Uterus (tissue), 4 donors: ENCODE data around the gene PRRT1B. TPM values are rescaled to one million over a fixed set of nuclear protein-coding genes. Genes with fewer than 3 reads are reported as not detected.

ENCODE experiments used
- DNase-seq, 2 donors: peaks; one replicate each; pipeline ENCODE4 v3.0.0-alpha.2; 2019 to 2020
- H3K27ac ChIP-seq, 2 donors: fragments of 200-600 bp; sonication (generic); 1 replicate in 1 of 2; 2 replicates in 1 of 2; pipeline ENCODE4 v1.5.1; 2016 to 2018
- H3K27me3 ChIP-seq, 2 donors: fragments of 200-600 bp; sonication (generic); one replicate each; pipeline ENCODE4 v1.5.1; 2018 to 2019; ENCODE audit warnings: control low read depth in 1 of 2
- H3K36me3 ChIP-seq, 2 donors: fragments of 200-600 bp; sonication (generic); one replicate each; pipeline ENCODE4 v1.5.1; 2019; ENCODE audit warnings: control low read depth in 1 of 2
- H3K4me1 ChIP-seq, 2 donors: fragments of 200-600 bp; sonication (generic); one replicate each; pipeline ENCODE4 v1.5.1; 2018 to 2019; ENCODE audit warnings: control low read depth in 1 of 2
- H3K4me3 ChIP-seq, 2 donors: fragments of 200-600 bp; sonication (generic); 1 replicate in 1 of 2; 2 replicates in 1 of 2; pipeline ENCODE4 v1.5.1; 2018 to 2019; ENCODE audit warnings: mild to moderate bottlenecking in 1 of 2
- H3K9me3 ChIP-seq, 2 donors: fragments of 200-600 bp; sonication (generic); one replicate each; pipeline ENCODE4 v1.5.1; 2019; ENCODE audit warnings: control low read depth in 1 of 2
- CTCF ChIP-seq, 4 experiments: fragments of 200-600 bp in 2 of 4; fragments of 450-650 bp in 2 of 4; sonication (generic) in 2 of 4; IDR thresholded peaks; one replicate each; pipeline ENCODE4 v1.5.1; 2016 to 2019; ENCODE audit warnings: antibody characterized with exemption in 4 of 4, mild to moderate bottlenecking in 2 of 4, moderate library complexity in 1 of 4
- POLR2A ChIP-seq, 2 donors: fragments of 450-650 bp; IDR thresholded peaks; one replicate each; pipeline ENCODE4 v1.6.1; 2016; ENCODE audit warnings: antibody characterized with exemption in 2 of 2, mild to moderate bottlenecking in 1 of 2, moderate library complexity in 1 of 2
- intact Hi-C: fragments of 100-400 bp; cut with DNase I; formaldehyde crosslinking; loops from one replicate; pipeline ENCODE4 v1.15.1; 2023; ENCODE audit warnings: low total_unique reads
- total RNA-seq, 4 donors: library from RNA; depleted of rRNA in 3 of 4; stranded (reverse); fragments of >200 nt in 3 of 4; gene quantifications; one replicate each; pipeline versions ENCODE4 v1.1.0 to v1.2.4, GENCODE V29; 2014 to 2023
- donor health status: DM: yes; HTN: yes; CAD: no.

PRRT1B gene
- total RNA-seq, 4 donors from 2014 or later: not detected

DNA sequence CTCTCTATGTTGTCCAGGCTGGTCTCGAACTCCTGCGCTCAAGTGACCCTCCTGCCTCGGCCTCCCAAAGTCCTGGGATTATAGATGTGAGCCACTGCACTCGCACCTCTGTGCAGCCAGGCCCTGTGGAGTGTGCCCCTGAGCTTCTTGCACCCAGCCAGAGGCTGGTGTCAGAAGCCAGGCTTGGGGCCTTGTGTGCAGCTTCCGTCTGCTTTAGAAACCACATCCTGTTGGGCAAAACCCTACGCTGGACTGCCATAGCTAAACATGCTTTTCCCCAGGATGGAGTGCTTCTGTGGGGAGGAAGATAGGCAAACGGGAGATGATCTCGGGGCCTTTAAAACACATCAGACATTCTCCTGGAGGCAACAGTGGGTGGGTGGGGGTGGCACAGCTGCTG is 40.1 kb downstream of the PRRT1B start:
- Histone ChIP-seq H3K27ac (no peak overlapping the region), H3K4me1 (no peaks in the 10 kb centered on the region), H3K36me3 (no peaks in the 10 kb centered on the region), H3K27me3 (no peaks in the 10 kb centered on the region), H3K9me3 (no peaks in the 10 kb centered on the region), H3K4me3 (no peak overlapping the region)
- peak in 1 of 2 donors; percentile 14 for DNase-seq
- TF ChIP-seq POLR2A (IDR thresholded peaks at IDR 0.05): no peak
- no peak for TF ChIP-seq CTCF (IDR thresholded peaks at IDR 0.05)
- intact Hi-C loops: no loop called here

GRCh38 chr9:131587331-131587730 is 42.0 kb downstream of the PRRT1B start:
- Histone ChIP-seq H3K4me3 (no peak overlapping the region), H3K36me3 (no peaks in the 10 kb centered on the region), H3K27ac (no peak overlapping the region), H3K27me3 (no peaks in the 10 kb centered on the region), H3K9me3 (no peaks in the 10 kb centered on the region), H3K4me1 (no peaks in the 10 kb centered on the region)
- TF ChIP-seq POLR2A (IDR thresholded peaks at IDR 0.05) (no peak), CTCF (IDR thresholded peaks at IDR 0.05) (no peak)
- intact Hi-C loops: no loop called here
- peak in 1 of 2 donors; percentile 9 for DNase-seq

- Histone ChIP-seq H3K4me1 (no peaks in the 10 kb centered on the region), H3K36me3 (no peaks in the 10 kb centered on the region), H3K9me3 (no peaks in the 10 kb centered on the region), H3K27me3 (no peaks in the 10 kb centered on the region), H3K4me3 (no peak overlapping the region), H3K27ac (no peak overlapping the region)
- intact Hi-C loops: no loop called here
- no peak for DNase-seq
- no peak for TF ChIP-seq CTCF (IDR thresholded peaks at IDR 0.05)
- TF ChIP-seq POLR2A (IDR thresholded peaks at IDR 0.05): no peak
Observed at GRCh38 chr9:131587906-131588305, 42.6 kb downstream of the PRRT1B start.

DNA sequence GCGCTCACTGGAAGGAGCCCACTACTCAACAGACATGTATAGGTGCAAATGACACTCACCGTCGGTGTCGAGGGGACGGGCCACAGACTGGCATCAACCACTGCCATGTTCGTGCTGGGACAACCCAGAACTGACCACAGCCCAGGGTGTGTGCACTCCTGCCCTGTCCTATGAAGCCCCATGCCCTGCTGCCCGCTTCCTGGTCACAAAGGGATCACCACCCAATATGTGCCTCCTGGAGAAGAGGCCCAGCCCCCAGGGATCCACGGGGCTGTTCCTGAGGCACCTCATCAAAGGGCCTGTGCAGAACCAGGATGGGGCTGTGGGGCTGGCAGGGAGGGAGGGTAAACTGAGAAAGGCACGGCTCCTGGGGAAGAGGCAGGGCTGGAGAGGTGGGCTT is 43.1 kb downstream of the PRRT1B start:
- H3K4me3 ChIP-seq: no peak overlapping the region
- no peaks in the 10 kb centered on the region for H3K36me3 ChIP-seq
- no peak for TF ChIP-seq CTCF (IDR thresholded peaks at IDR 0.05)
- TF ChIP-seq POLR2A (IDR thresholded peaks at IDR 0.05): no peak
- H3K9me3 ChIP-seq: no peaks in the 10 kb centered on the region
- H3K27ac ChIP-seq: no peak overlapping the region
- DNase-seq: peak in 1 of 2 donors; percentile 9
- intact Hi-C loops: no loop called here
- no peaks in the 10 kb centered on the region for H3K4me1 ChIP-seq
- H3K27me3 ChIP-seq: no peaks in the 10 kb centered on the region

GRCh38 chr9:131589124-131589711 is 43.9 kb downstream of the PRRT1B start:
- peak in 1 of 2 donors; percentile 15 for DNase-seq
- no peak overlapping the region for H3K4me3 ChIP-seq
- TF ChIP-seq POLR2A (IDR thresholded peaks at IDR 0.05): no peak
- TF ChIP-seq CTCF (IDR thresholded peaks at IDR 0.05): no peak

More at GRCh38 chr9:131589124-131589711, 43.9 kb downstream of the PRRT1B start:
- H3K9me3 ChIP-seq: no peaks in the 10 kb centered on the region
- H3K4me1 ChIP-seq: no peaks in the 10 kb centered on the region
- intact Hi-C loops: no loop called here
- H3K27ac ChIP-seq: no peak overlapping the region
- H3K36me3 ChIP-seq: no peaks in the 10 kb centered on the region
- H3K27me3 ChIP-seq: no peaks in the 10 kb centered on the region
